ENCODE measurements around the gene ADAMTSL3. TPM values are rescaled to one million over a fixed set of nuclear protein-coding genes. Genes with fewer than 3 reads are reported as not detected.
"Not testable (repeated sequence)": the region's sequence is repeated elsewhere in the genome, so short reads cannot be mapped to it uniquely, and the experiment has no call there.

ADAMTSL3 gene
- total and polyA plus RNA-seq, 4 donors: 3.5 to 19.0 (median 8.0) TPM

DNA sequence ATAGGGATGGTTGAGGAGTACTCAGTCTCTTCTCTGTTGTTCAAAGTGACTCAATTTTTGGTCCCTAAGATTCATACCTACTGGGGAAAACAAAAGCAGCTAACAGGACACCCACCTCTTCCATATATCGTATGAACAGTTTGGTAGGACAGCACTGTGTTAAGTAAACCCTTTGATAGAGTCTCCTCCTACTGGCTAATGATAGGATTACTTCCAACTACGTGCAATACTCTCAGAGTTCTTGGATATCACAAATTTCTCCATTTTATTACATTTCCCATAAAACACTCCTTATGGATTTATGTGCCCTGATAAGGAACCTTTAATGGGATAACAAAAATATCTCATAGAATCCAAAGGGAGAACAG lies 381.5 kb downstream of the ADAMTSL3 start:
- Histone ChIP-seq H3K4me3 (ENCODE audit: low read depth in 1 of 3, low read length in 3 of 3) (no peak overlapping the region), H3K27me3 (ENCODE audit: control insufficient read depth in 4 of 4, insufficient read depth in 4 of 4, low read length in 3 of 4) (no peaks in the 10 kb centered on the region), H3K9me3 (ENCODE audit: control insufficient read depth in 4 of 4, low read length in 3 of 4) (no peaks in the 10 kb centered on the region), H3K4me1 (ENCODE audit: control insufficient read depth in 4 of 4, insufficient read depth in 4 of 4, low read length in 3 of 4) (no peaks in the 10 kb centered on the region), H3K27ac (ENCODE audit: low read depth in 1 of 2, low read length in 2 of 2) (no peak overlapping the region), H3K36me3 (ENCODE audit: control insufficient read depth in 4 of 4, insufficient read depth in 3 of 4, low read depth in 1 of 4, low read length in 3 of 4) (peaks cover 0 to 10% (median 8%) of the 10 kb centered on the region in 4 donors), H3K9ac (ENCODE audit: low read depth in 1 of 2, low read length in 2 of 2) (no peak overlapping the region)
- no peak for TF ChIP-seq GABPA (IDR thresholded peaks at IDR 0.05 in 1 of 2, conservative IDR thresholded peaks at IDR 0.05 in 1 of 2)
- peak; percentile 56 to 71 for TF ChIP-seq RAD21 (IDR thresholded peaks at IDR 0.05)
- TF ChIP-seq YY1 (IDR thresholded peaks at IDR 0.05): no peak
- TF ChIP-seq, protein P1, sequence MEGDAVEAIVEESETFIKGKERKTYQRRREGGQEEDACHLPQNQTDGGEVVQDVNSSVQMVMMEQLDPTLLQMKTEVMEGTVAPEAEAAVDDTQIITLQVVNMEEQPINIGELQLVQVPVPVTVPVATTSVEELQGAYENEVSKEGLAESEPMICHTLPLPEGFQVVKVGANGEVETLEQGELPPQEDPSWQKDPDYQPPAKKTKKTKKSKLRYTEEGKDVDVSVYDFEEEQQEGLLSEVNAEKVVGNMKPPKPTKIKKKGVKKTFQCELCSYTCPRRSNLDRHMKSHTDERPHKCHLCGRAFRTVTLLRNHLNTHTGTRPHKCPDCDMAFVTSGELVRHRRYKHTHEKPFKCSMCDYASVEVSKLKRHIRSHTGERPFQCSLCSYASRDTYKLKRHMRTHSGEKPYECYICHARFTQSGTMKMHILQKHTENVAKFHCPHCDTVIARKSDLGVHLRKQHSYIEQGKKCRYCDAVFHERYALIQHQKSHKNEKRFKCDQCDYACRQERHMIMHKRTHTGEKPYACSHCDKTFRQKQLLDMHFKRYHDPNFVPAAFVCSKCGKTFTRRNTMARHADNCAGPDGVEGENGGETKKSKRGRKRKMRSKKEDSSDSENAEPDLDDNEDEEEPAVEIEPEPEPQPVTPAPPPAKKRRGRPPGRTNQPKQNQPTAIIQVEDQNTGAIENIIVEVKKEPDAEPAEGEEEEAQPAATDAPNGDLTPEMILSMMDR (IDR thresholded peaks at IDR 0.05; ENCODE audit: low read depth, low read length, missing input control): peak; percentile 46
- TF ChIP-seq RXRA (IDR thresholded peaks at IDR 0.05): no peak
- 17% methylated on average over 2 of the region's 2 CpGs for WGBS
- no peak for DNase-seq (ENCODE audit: low spot score)

DNA sequence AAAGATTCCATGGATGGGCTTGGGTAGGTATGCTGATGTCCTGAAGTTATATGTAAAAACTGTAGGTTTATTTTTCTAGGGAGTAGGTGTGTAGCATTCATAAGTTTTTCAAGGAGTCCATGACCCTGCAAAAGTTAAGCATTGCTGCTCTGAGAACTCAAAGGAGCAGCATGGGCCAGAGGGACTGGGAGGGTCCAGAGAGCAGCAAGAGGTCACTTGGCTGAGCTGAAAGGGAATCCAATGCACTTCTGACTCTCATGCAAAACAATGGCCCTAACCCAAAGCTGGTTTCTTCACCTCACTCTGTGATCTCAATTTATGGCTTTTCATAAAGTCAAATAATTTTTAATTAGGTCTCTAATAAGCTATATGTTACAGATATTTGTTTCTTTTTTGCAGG lies 383.4 kb downstream of the ADAMTSL3 start:
- H3K27me3 ChIP-seq (ENCODE audit: control insufficient read depth in 4 of 4, insufficient read depth in 4 of 4, low read length in 3 of 4): no peaks in the 10 kb centered on the region
- no peak overlapping the region for H3K27ac ChIP-seq (ENCODE audit: low read depth in 1 of 2, low read length in 2 of 2)
- peaks cover 0 to 8% (median 5%) of the 10 kb centered on the region in 4 donors for H3K36me3 ChIP-seq (ENCODE audit: control insufficient read depth in 4 of 4, insufficient read depth in 3 of 4, low read depth in 1 of 4, low read length in 3 of 4)
- no peak for TF ChIP-seq RAD21 (IDR thresholded peaks at IDR 0.05)
- no peak for TF ChIP-seq HNF4A (conservative IDR thresholded peaks at IDR 0.05)
- TF ChIP-seq ATF3 (IDR thresholded peaks at IDR 0.05): no peak
- TF ChIP-seq GABPA (IDR thresholded peaks at IDR 0.05 in 1 of 2, conservative IDR thresholded peaks at IDR 0.05 in 1 of 2): no peak
- TF ChIP-seq, protein P2, sequence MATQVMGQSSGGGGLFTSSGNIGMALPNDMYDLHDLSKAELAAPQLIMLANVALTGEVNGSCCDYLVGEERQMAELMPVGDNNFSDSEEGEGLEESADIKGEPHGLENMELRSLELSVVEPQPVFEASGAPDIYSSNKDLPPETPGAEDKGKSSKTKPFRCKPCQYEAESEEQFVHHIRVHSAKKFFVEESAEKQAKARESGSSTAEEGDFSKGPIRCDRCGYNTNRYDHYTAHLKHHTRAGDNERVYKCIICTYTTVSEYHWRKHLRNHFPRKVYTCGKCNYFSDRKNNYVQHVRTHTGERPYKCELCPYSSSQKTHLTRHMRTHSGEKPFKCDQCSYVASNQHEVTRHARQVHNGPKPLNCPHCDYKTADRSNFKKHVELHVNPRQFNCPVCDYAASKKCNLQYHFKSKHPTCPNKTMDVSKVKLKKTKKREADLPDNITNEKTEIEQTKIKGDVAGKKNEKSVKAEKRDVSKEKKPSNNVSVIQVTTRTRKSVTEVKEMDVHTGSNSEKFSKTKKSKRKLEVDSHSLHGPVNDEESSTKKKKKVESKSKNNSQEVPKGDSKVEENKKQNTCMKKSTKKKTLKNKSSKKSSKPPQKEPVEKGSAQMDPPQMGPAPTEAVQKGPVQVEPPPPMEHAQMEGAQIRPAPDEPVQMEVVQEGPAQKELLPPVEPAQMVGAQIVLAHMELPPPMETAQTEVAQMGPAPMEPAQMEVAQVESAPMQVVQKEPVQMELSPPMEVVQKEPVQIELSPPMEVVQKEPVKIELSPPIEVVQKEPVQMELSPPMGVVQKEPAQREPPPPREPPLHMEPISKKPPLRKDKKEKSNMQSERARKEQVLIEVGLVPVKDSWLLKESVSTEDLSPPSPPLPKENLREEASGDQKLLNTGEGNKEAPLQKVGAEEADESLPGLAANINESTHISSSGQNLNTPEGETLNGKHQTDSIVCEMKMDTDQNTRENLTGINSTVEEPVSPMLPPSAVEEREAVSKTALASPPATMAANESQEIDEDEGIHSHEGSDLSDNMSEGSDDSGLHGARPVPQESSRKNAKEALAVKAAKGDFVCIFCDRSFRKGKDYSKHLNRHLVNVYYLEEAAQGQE (IDR thresholded peaks at IDR 0.05): no peak
- no peak for TF ChIP-seq SP1 (IDR thresholded peaks at IDR 0.05)
- TF ChIP-seq RXRA (IDR thresholded peaks at IDR 0.05): no peak
- no peak for TF ChIP-seq YY1 (IDR thresholded peaks at IDR 0.05)
- TF ChIP-seq, protein P1 (IDR thresholded peaks at IDR 0.05; ENCODE audit: low read depth, low read length, missing input control): no peak
- TF ChIP-seq NR2F2 (IDR thresholded peaks at IDR 0.05): no peak
- TF ChIP-seq, protein P3, sequence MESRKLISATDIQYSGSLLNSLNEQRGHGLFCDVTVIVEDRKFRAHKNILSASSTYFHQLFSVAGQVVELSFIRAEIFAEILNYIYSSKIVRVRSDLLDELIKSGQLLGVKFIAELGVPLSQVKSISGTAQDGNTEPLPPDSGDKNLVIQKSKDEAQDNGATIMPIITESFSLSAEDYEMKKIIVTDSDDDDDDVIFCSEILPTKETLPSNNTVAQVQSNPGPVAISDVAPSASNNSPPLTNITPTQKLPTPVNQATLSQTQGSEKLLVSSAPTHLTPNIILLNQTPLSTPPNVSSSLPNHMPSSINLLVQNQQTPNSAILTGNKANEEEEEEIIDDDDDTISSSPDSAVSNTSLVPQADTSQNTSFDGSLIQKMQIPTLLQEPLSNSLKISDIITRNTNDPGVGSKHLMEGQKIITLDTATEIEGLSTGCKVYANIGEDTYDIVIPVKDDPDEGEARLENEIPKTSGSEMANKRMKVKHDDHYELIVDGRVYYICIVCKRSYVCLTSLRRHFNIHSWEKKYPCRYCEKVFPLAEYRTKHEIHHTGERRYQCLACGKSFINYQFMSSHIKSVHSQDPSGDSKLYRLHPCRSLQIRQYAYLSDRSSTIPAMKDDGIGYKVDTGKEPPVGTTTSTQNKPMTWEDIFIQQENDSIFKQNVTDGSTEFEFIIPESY (IDR thresholded peaks at IDR 0.05): no peak
- TF ChIP-seq TAF1 (conservative IDR thresholded peaks at IDR 0.05): no peak
- TF ChIP-seq EGR1 (IDR thresholded peaks at IDR 0.05; ENCODE audit: low read depth in 2 of 2): no peak
- no peak for TF ChIP-seq HNF4G (IDR thresholded peaks at IDR 0.05)
- no peak for TF ChIP-seq JUND (IDR thresholded peaks at IDR 0.05)
- TF ChIP-seq MAX (IDR thresholded peaks at IDR 0.05): no peak
- H3K4me3 ChIP-seq (ENCODE audit: low read depth in 1 of 3, low read length in 3 of 3): no peak overlapping the region
- H3K9ac ChIP-seq (ENCODE audit: low read depth in 1 of 2, low read length in 2 of 2): no peak overlapping the region
- no peaks in the 10 kb centered on the region for H3K9me3 ChIP-seq (ENCODE audit: control insufficient read depth in 4 of 4, low read length in 3 of 4)
- H3K4me1 ChIP-seq (ENCODE audit: control insufficient read depth in 4 of 4, insufficient read depth in 4 of 4, low read length in 3 of 4): no peaks in the 10 kb centered on the region
- no peak for DNase-seq (ENCODE audit: low spot score)

GRCh38 chr15:84042434-84043056 lies 388.6 kb downstream of the ADAMTSL3 start:
- H3K27ac ChIP-seq (ENCODE audit: low read depth in 1 of 2, low read length in 2 of 2); DNase-seq (ENCODE audit: low spot score); H3K9me3 ChIP-seq (ENCODE audit: control insufficient read depth in 4 of 4, low read length in 3 of 4); H3K27me3 ChIP-seq (ENCODE audit: control insufficient read depth in 4 of 4, insufficient read depth in 4 of 4, low read length in 3 of 4); H3K4me3 ChIP-seq (ENCODE audit: low read depth in 1 of 3, low read length in 3 of 3); H3K4me1 ChIP-seq (ENCODE audit: control insufficient read depth in 4 of 4, insufficient read depth in 4 of 4, low read length in 3 of 4); H3K9ac ChIP-seq (ENCODE audit: low read depth in 1 of 2, low read length in 2 of 2); H3K36me3 ChIP-seq (ENCODE audit: control insufficient read depth in 4 of 4, insufficient read depth in 3 of 4, low read depth in 1 of 4, low read length in 3 of 4): not testable (repeated sequence)
- 87% methylated on average over 18 of the region's 18 CpGs for WGBS
